ENCODE data around the gene HELZ. TPM values are rescaled to one million over a fixed set of nuclear protein-coding genes. Genes with fewer than 3 reads are reported as not detected.
"Not testable (repeated sequence)": the region's sequence is repeated elsewhere in the genome, so short reads cannot be mapped to it uniquely, and the experiment has no call there.

Gene HELZ
- total RNA-seq, 1 donor from 2014 or later, result 53.4 TPM

GRCh38 chr17:67093348-67093747 is 151.6 kb downstream of the HELZ start:
- H3K79me2 ChIP-seq (ENCODE audit: insufficient read depth, low read length), result peaks cover 23% of the 10 kb centered on the region
- H3K4me2 ChIP-seq (ENCODE audit: low read length), result no peak overlapping the region
- H3K27ac ChIP-seq (ENCODE audit: low read depth, low read length), result no peak overlapping the region
- Mint-ChIP-seq H3K4me1 (ENCODE audit: low read depth, unreplicated experiment) (peaks cover 13% of the 10 kb centered on the region), H3K27ac (ENCODE audit: unreplicated experiment) (no peak overlapping the region), H3K27me3 (ENCODE audit: low read depth, unreplicated experiment) (no peaks in the 10 kb centered on the region), H3K4me3 (ENCODE audit: unreplicated experiment) (no peak overlapping the region), H3K9me3 (ENCODE audit: unreplicated experiment) (no peaks in the 10 kb centered on the region), H3K36me3 (ENCODE audit: low read depth, unreplicated experiment) (peaks cover 10% of the 10 kb centered on the region)
- H3K36me3 ChIP-seq (ENCODE audit: insufficient read depth, low read length), result no peaks in the 10 kb centered on the region
- no peak for TF ChIP-seq EZH2 (IDR thresholded peaks at IDR 0.05; ENCODE audit: insufficient read depth, low read length)
- no peak for TF ChIP-seq CTCF (IDR thresholded peaks at IDR 0.05; ENCODE audit: insufficient read depth, low read depth, low read length)
- H4K20me1 ChIP-seq (ENCODE audit: insufficient read depth, low read length), result peaks cover 12% of the 10 kb centered on the region
- H3K9ac ChIP-seq (ENCODE audit: low read length), result no peak overlapping the region
- no peak overlapping the region for H2AFZ ChIP-seq (ENCODE audit: low read depth, low read length)
- H3K27me3 ChIP-seq (ENCODE audit: insufficient read depth, low read length), result no peaks in the 10 kb centered on the region
- FAIRE-seq (no peak), DNase-seq (ENCODE audit: low read depth) (no peak)
- no peaks in the 10 kb centered on the region for H3K9me3 ChIP-seq (ENCODE audit: insufficient read depth, low read depth, low read length)
- H3K4me3 ChIP-seq (ENCODE audit: insufficient read depth, low read depth, low read length), result no peak overlapping the region
- H3K4me1 ChIP-seq (ENCODE audit: insufficient read depth, low read length), result peaks cover 6% of the 10 kb centered on the region

- FAIRE-seq, result not testable (repeated sequence)
Observed at GRCh38 chr17:67092710-67093109, 152.3 kb downstream of the HELZ start.

GRCh38 chr17:67092291-67092690 is 152.7 kb downstream of the HELZ start:
- no peak overlapping the region for H3K27ac ChIP-seq (ENCODE audit: low read depth, low read length)
- H3K27me3 ChIP-seq (ENCODE audit: insufficient read depth, low read length), result no peaks in the 10 kb centered on the region
- H3K27me3 Mint-ChIP-seq (ENCODE audit: low read depth, unreplicated experiment), result no peaks in the 10 kb centered on the region
- H3K9me3 Mint-ChIP-seq (ENCODE audit: unreplicated experiment), result no peaks in the 10 kb centered on the region
- H3K9ac ChIP-seq (ENCODE audit: low read length), result no peak overlapping the region
- H4K20me1 ChIP-seq (ENCODE audit: insufficient read depth, low read length), result peaks cover 12% of the 10 kb centered on the region
- no peak for TF ChIP-seq CTCF (IDR thresholded peaks at IDR 0.05; ENCODE audit: insufficient read depth, low read depth, low read length)
- TF ChIP-seq EZH2 (IDR thresholded peaks at IDR 0.05; ENCODE audit: insufficient read depth, low read length), result no peak
- H3K4me1 Mint-ChIP-seq (ENCODE audit: low read depth, unreplicated experiment), result peaks cover 13% of the 10 kb centered on the region
- no peak overlapping the region for H3K4me2 ChIP-seq (ENCODE audit: low read length)
- no peak overlapping the region for H3K27ac Mint-ChIP-seq (ENCODE audit: unreplicated experiment)
- no peak overlapping the region for H3K4me3 Mint-ChIP-seq (ENCODE audit: unreplicated experiment)
- peaks cover 10% of the 10 kb centered on the region for H3K36me3 Mint-ChIP-seq (ENCODE audit: low read depth, unreplicated experiment)
- H2AFZ ChIP-seq (ENCODE audit: low read depth, low read length), result no peak overlapping the region
- no peaks in the 10 kb centered on the region for H3K9me3 ChIP-seq (ENCODE audit: insufficient read depth, low read depth, low read length)
- H3K4me3 ChIP-seq (ENCODE audit: insufficient read depth, low read depth, low read length), result no peak overlapping the region
- DNase-seq (ENCODE audit: low read depth) (no peak), FAIRE-seq (no peak)
- peaks cover 6% of the 10 kb centered on the region for H3K4me1 ChIP-seq (ENCODE audit: insufficient read depth, low read length)
- peaks cover 17% of the 10 kb centered on the region for H3K79me2 ChIP-seq (ENCODE audit: insufficient read depth, low read length)
- no peaks in the 10 kb centered on the region for H3K36me3 ChIP-seq (ENCODE audit: insufficient read depth, low read length)

More at GRCh38 chr17:67092710-67093109, 152.3 kb downstream of the HELZ start:
- not testable (repeated sequence) for H2AFZ ChIP-seq (ENCODE audit: low read depth, low read length); H3K9ac ChIP-seq (ENCODE audit: low read length); H3K27me3 Mint-ChIP-seq (ENCODE audit: low read depth, unreplicated experiment); H3K27me3 ChIP-seq (ENCODE audit: insufficient read depth, low read length); H3K4me2 ChIP-seq (ENCODE audit: low read length); H3K4me3 ChIP-seq (ENCODE audit: insufficient read depth, low read depth, low read length); H3K36me3 Mint-ChIP-seq (ENCODE audit: low read depth, unreplicated experiment); H3K27ac ChIP-seq (ENCODE audit: low read depth, low read length); H3K9me3 Mint-ChIP-seq (ENCODE audit: unreplicated experiment); H3K9me3 ChIP-seq (ENCODE audit: insufficient read depth, low read depth, low read length); H3K4me1 ChIP-seq (ENCODE audit: insufficient read depth, low read length); H3K36me3 ChIP-seq (ENCODE audit: insufficient read depth, low read length); DNase-seq (ENCODE audit: low read depth); H3K4me3 Mint-ChIP-seq (ENCODE audit: unreplicated experiment); H3K27ac Mint-ChIP-seq (ENCODE audit: unreplicated experiment)
- Histone ChIP-seq H3K79me2 (ENCODE audit: insufficient read depth, low read length) (peaks cover 21% of the 10 kb centered on the region), H4K20me1 (ENCODE audit: insufficient read depth, low read length) (peaks cover 12% of the 10 kb centered on the region)
- H3K4me1 Mint-ChIP-seq (ENCODE audit: low read depth, unreplicated experiment), result peaks cover 13% of the 10 kb centered on the region
